Stimulated activated naive CD8-positive, alpha-beta T cell treated with anti-CD3 and anti-CD28 coated beads, Interleukin-15, amount 100 ng/mL, for 72 hours (primary cell): ENCODE results near the gene GNAI3.
A peak's percentile ranks its signal among the peaks of the same experiment; 100 is the strongest.

ENCODE experiments used
- ATAC-seq: fragments of 150-1000 bp; cut with Tn5 transposase; 2 replicates; pipeline ENCODE4 v1.10.0; 2021; ENCODE audit warnings: mild to moderate bottlenecking, moderate library complexity
- DNase-seq, 2 donors: peaks; one replicate each; pipeline ENCODE4 v3.0.0; 2021 to 2022
- H3K27ac Mint-ChIP-seq, 2 donors: one replicate each; pipeline ENCODE4 v1.8.0; 2022; ENCODE audit warnings: mild to moderate bottlenecking in 2 of 2, mixed read lengths in 2 of 2, moderate library complexity in 2 of 2
- H3K27me3 Mint-ChIP-seq: one replicate; pipeline ENCODE4 v1.8.0; 2022; ENCODE audit warnings: mixed read lengths
- H3K4me1 Mint-ChIP-seq: one replicate; pipeline ENCODE4 v1.8.0; 2022; ENCODE audit warnings: mild to moderate bottlenecking, mixed read lengths
- H3K4me3 Mint-ChIP-seq, 2 donors: one replicate each; pipeline ENCODE4 v1.8.0; 2022; ENCODE audit warnings: mild to moderate bottlenecking in 2 of 2, mixed read lengths in 2 of 2, moderate library complexity in 1 of 2
- H3K9me3 Mint-ChIP-seq, 2 donors: one replicate each; pipeline ENCODE4 v1.8.0; 2022; ENCODE audit warnings: mixed read lengths in 2 of 2

GNAI3 gene

DNA sequence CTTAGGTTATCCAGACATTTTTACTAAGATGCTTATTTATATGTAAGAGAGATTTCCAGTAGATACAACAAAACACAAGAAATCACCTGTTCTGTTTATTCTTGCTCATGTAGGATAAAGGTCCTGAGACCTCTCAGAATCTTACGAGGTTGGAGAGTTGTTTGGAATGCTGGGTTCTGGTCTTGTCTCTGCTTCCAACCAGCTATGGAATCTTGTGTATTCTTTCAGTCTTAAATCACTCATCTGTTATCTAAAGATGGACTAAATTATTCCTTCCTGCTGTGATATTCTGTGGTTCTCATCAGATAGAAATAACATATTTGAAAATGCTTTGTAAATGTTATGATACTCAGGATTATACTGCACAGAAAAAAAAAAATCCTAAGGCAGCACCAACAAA is 49.7 kb downstream of the GNAI3 start:
- Mint-ChIP-seq H3K9me3 (no peaks in the 10 kb centered on the region), H3K4me1 (peaks cover 11% of the 10 kb centered on the region), H3K27me3 (no peaks in the 10 kb centered on the region), H3K27ac (no peak overlapping the region), H3K4me3 (no peak overlapping the region)
- DNase-seq (no peak), ATAC-seq (no peak)

DNA sequence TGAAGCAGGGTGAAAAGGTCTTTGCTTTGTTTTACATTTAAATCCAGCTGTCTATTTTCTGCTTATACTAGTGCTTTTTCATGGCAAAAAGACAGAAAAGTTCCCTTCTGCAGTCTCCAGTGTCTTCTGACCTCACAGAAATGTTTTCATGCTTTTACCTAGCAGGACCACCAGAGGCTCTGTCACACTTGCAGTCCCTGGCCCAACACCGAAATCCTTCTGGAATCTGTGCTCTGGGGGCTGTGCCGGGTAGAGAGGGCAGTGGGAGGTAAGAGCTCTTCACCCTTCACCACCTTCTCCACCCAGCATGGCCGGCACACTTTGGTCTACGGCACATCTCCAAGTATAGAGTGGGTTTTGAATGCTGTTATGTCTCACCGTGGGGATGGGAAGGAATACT is 50.2 kb downstream of the GNAI3 start:
- H3K4me3 Mint-ChIP-seq: no peak overlapping the region
- H3K27ac Mint-ChIP-seq: no peak overlapping the region
- no peaks in the 10 kb centered on the region for H3K27me3 Mint-ChIP-seq
- ATAC-seq: no peak
- DNase-seq: no peak
- peaks cover 15% of the 10 kb centered on the region for H3K4me1 Mint-ChIP-seq
- H3K9me3 Mint-ChIP-seq: no peaks in the 10 kb centered on the region

DNA sequence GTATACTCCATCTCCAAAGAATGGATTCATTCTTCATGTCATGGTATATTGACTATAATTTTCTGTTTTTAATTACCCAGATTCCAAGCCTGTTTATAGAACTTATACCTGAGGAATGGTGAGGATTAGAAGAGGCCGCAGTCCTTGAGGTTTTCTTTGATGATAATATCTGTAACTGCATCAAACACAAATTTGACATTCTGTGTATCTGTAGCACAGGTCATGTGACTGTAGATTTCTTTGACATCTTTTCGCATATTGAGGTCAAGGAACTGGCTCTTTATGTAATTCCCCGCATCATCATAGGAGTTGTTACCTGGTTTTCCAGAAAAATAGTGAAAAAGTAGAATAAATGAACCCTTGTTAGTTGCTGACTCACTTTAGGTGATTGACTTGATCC is 54.8 kb downstream of the GNAI3 start:
- H3K4me3 Mint-ChIP-seq: no peak overlapping the region
- H3K9me3 Mint-ChIP-seq: no peaks in the 10 kb centered on the region
- DNase-seq: no peak
- peaks cover 15% of the 10 kb centered on the region for H3K4me1 Mint-ChIP-seq
- H3K27me3 Mint-ChIP-seq: no peaks in the 10 kb centered on the region
- no peak overlapping the region for H3K27ac Mint-ChIP-seq
- ATAC-seq: no peak

DNA sequence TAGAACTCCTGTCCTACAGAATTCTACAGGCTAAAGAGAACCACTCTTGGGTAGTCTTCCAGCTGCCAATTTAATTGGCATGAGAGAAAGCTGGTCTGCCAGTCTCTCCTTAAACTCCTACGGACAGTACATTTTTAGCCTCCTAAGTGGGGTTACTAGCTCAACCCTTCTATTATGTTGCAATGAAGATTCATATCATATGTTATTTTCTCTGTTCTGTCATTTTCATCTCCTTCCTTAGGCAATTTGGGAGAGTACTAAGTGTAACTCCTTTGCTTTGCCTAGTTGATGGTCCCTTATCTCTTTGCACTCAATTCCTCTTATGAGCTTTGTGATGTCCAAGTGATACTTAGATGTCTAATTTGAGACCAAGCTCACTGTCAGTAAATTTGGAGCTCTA is 57.0 kb downstream of the GNAI3 start:
- Mint-ChIP-seq H3K27me3 (no peaks in the 10 kb centered on the region), H3K4me3 (no peak overlapping the region), H3K9me3 (no peaks in the 10 kb centered on the region), H3K4me1 (peaks cover 15% of the 10 kb centered on the region), H3K27ac (no peak overlapping the region)
- ATAC-seq: no peak
- no peak for DNase-seq

DNA sequence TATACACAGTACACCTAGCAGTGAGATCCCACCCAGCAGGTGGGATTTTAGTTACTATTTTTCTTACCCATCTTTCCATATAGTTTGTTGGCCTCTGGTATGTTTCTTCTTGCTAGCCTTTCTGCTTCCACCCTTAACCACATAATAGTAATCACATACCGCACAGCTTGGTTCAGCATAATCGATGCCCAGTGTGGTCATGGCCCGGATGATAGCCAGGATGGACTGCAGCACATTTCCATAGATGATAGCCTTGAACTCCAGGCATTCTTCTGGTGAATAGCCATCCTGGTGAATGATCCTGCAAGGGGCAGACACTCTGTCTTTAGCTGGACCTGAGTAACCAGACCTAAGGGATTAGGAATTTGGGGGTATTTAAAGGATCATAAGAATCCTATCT is 61.5 kb downstream of the GNAI3 start:
- no peaks in the 10 kb centered on the region for H3K4me1 Mint-ChIP-seq
- DNase-seq (no peak), ATAC-seq (no peak)
- H3K27ac Mint-ChIP-seq: peak overlapping the region in 1 of 2 donors; percentile 50
- H3K9me3 Mint-ChIP-seq: no peaks in the 10 kb centered on the region
- H3K4me3 Mint-ChIP-seq: no peak overlapping the region
- H3K27me3 Mint-ChIP-seq: no peaks in the 10 kb centered on the region

DNA sequence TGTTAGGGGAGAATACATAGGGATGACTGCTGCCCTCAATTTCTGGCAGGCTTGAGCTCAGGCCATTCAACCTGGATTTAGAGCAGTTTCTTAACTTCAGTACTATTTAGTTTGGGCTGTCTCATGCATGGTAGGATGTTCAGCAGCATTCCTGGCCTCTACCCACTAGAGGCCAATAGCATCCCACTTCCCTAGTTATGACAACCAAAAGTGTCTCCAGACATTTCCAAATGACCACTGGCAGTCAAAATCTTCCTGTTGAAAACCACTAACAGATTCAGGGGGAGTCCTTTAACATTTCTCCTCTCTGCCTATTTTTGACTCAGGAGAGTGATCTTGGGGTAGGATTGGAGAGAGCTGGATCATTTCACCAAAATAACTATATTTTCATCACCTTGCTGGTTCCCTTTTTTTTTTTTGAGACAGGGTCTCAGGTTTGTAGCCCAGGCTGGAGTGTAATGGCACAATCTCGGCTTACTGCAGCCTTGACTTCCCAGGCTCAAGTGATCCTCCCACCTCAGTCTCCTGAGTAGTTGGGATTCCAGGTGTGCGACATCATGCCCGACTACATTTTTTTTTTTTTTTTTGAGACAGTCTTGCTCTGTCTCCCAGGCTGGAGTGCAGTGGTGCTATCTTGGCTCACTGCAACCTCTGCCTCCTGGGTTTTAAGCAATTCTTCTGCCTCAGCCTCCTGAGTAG is 62.3 kb downstream of the GNAI3 start:
- no peak overlapping the region for H3K27ac Mint-ChIP-seq
- H3K4me3 Mint-ChIP-seq: no peak overlapping the region
- DNase-seq (no peak), ATAC-seq (no peak)
- H3K4me1 Mint-ChIP-seq: peaks cover 1% of the 10 kb centered on the region
- H3K27me3 Mint-ChIP-seq: no peaks in the 10 kb centered on the region
- no peaks in the 10 kb centered on the region for H3K9me3 Mint-ChIP-seq

DNA sequence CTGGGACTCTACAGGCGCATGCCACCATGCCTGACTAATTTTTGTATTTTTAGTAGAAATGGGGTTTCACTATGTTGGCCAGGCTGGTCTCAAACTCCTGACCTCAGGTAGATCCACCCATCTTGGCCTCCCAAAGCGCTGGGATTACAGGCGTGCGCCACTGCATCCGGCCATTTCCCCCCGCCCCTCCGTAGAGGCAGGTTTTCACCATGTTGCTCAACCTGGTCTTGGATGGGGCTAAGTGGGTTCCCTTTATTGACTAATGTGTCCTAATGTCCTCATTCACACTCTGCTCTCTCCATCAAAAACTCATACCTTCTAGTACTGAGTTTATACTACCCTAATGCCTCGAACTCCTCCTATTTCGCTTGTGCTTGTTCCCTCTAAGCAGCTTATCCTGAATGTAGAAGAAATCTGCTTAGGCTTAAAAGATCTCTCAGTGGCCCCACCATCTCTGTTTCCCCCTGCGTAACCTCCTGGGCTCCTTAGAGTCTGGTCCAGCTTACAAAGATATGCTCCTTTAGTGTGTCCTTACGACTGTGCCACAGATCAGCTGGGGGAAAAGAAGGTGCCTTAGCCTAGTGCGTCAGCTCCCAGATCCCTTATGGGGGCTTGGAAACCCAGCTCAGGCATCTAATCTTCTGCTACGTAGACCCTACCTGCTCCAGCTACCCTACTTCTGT is 63.0 kb downstream of the GNAI3 start:
- H3K27me3 Mint-ChIP-seq: no peaks in the 10 kb centered on the region
- H3K4me1 Mint-ChIP-seq: peaks cover 8% of the 10 kb centered on the region
- ATAC-seq: no peak
- no peak overlapping the region for H3K4me3 Mint-ChIP-seq
- no peaks in the 10 kb centered on the region for H3K9me3 Mint-ChIP-seq
- H3K27ac Mint-ChIP-seq: peak overlapping the region in 1 of 2 donors; percentile 6
- DNase-seq: no peak

DNA sequence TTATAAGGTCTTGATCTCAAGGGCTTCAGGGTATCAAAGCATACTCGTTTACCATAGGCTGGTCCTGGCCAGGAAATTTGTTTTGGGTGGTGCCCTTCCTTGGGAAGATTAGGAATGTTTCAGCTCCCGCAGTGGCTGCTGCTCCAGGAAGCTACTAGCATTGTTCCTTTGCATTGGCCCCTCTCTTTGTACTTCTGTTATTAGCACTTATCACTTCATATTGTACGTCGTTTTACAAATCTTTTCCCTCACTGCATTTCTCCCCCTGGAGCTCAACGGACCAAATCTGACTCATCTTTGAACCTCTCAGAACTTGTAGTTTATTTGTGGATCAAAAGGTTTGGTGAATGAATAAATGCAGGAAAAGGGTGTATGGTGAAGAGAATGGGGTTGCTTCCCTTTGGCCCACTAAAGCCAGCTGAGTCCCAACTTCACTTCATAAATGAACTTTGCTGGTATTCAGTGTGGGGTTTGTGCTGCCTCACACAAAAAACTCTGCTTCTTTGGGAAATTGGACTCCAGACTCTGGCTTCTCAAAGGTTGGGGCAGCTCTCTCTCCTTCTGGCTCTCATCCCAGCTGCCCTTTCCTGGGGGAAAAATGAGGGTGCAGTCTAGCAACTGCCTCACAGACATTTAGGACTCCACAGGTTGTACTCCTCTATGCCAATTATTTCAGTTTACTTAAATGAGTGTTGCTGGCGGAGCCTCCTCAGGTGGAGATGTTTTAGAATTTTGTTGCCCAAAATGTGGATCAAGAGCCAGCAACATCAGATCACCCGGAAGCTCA is 65.1 kb downstream of the GNAI3 start:
- DNase-seq: no peak
- Mint-ChIP-seq H3K4me1 (peaks cover 25% of the 10 kb centered on the region), H3K27ac (no peak overlapping the region), H3K27me3 (no peaks in the 10 kb centered on the region), H3K4me3 (no peak overlapping the region), H3K9me3 (no peaks in the 10 kb centered on the region)
- no peak for ATAC-seq

DNA sequence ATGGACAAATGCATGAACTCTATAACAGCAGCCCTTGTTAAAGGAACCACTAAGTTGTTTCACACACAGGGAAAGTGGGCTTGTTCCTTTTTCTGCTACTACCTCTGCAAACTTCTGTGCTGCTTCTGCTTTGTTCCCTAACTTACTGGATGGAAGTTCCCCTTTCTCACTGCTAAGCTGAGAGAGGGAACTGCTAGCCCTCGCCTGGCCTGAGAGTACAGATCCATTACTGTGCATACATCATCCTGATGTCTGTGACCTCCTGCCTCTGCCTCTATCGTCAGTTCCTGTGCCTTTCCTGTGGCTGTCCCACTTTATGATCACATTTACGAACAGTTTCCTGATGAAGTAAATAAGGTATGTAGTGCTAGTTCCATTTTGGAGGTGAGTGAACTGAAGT is 67.5 kb downstream of the GNAI3 start:
- ATAC-seq: no peak
- DNase-seq: no peak
- H3K4me1 Mint-ChIP-seq: peaks cover 40% of the 10 kb centered on the region
- H3K27ac Mint-ChIP-seq: no peak overlapping the region
- no peak overlapping the region for H3K4me3 Mint-ChIP-seq
- no peaks in the 10 kb centered on the region for H3K9me3 Mint-ChIP-seq
- H3K27me3 Mint-ChIP-seq: no peaks in the 10 kb centered on the region

DNA sequence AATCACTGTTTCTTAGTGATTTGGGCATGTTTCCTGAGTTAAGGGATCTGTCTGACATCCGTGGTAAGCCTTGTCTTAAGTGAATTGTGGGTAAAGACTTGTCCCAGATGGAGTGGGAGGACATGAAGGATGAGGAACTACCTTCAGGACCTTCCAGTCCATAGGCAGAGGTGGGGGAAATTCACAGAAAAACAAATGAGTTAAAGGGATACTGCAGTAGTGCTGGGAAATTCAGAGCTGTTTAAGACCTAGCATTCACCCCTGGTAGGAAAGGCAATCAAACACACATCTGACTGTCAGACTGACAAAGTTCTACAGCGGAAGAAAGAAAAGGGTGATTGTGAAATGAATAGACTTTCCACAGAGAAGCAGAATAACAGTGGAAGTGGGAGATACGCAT is 68.0 kb downstream of the GNAI3 start:
- ATAC-seq (no peak), DNase-seq (no peak)
- H3K4me1 Mint-ChIP-seq: peaks cover 42% of the 10 kb centered on the region
- H3K9me3 Mint-ChIP-seq: no peaks in the 10 kb centered on the region
- no peak overlapping the region for H3K27ac Mint-ChIP-seq
- no peaks in the 10 kb centered on the region for H3K27me3 Mint-ChIP-seq
- no peak overlapping the region for H3K4me3 Mint-ChIP-seq

DNA sequence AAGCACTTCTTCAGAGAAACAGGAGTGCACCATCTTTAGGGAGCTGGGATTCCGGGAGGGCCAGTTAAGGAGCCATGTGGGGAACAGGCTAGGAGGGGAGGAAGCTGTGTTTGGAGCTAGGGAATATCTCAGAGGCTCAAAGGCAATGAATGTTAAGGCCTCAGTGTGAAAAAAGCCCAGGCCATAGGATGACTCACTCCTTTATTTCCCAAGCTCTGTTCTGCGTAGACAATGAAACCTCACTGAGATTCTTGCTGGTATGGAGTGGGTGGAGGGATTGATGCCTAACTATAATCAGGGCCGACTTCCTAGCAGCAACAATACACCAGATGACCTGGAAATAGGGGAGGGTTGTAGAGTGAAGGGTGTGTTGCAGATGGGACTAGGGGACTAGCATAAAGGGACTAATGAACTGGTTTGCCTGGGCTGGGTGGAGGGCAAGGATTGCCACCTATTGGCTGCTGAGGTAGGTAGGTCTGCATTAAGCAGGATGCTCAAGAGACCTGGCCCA is 68.9 kb downstream of the GNAI3 start:
- H3K27me3 Mint-ChIP-seq: no peaks in the 10 kb centered on the region
- H3K27ac Mint-ChIP-seq: no peak overlapping the region
- H3K4me3 Mint-ChIP-seq: no peak overlapping the region
- H3K9me3 Mint-ChIP-seq: no peaks in the 10 kb centered on the region
- ATAC-seq (peak; percentile 17), DNase-seq (no peak)
- H3K4me1 Mint-ChIP-seq: peaks cover 51% of the 10 kb centered on the region

DNA sequence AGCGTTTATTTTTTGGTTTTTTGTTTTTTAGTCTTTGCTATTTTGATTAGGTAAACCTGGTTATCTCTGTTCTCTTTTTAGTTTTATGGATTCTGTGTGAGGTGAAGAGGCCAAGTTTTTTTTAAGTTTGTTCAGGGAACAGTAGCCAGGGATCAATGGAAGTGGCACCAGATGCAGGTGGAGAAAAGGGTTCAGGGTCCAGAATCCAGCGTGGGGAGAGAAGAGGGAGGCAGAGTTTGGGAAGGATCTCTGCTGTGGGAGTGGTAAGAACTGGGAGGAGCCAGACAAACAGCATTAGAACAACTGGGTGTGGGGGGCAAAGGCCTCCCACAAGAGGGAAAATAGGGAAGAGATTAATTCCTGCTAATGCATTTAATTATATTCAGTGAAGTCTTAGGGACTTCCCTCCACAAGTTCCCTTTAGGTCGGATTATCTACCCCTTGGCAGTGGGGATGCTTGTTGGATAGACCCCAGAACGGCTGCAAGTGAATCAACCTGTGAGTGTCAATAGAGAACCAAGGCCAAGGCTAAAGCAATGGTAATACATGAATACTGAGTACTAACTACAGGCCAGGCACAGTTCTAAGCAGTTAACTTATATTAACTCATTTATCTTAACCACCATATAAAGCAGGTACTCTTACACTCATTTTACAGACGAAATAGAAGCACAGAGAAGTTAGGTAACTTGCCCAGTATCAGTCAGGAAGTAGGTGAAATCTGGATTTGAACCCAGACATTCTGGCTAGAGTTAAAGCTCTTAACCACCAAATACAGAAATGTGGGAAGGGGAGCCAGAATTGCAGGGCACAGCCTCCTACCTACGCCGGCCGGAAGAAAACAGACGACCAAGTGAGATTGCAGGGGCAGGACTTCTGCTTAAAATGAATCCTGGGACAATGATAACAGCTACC is 70.5 kb downstream of the GNAI3 start:
- ATAC-seq: no peak
- Mint-ChIP-seq H3K27ac (peak overlapping the region; percentile 94 to 97), H3K4me1 (peaks cover 67% of the 10 kb centered on the region)

DNA sequence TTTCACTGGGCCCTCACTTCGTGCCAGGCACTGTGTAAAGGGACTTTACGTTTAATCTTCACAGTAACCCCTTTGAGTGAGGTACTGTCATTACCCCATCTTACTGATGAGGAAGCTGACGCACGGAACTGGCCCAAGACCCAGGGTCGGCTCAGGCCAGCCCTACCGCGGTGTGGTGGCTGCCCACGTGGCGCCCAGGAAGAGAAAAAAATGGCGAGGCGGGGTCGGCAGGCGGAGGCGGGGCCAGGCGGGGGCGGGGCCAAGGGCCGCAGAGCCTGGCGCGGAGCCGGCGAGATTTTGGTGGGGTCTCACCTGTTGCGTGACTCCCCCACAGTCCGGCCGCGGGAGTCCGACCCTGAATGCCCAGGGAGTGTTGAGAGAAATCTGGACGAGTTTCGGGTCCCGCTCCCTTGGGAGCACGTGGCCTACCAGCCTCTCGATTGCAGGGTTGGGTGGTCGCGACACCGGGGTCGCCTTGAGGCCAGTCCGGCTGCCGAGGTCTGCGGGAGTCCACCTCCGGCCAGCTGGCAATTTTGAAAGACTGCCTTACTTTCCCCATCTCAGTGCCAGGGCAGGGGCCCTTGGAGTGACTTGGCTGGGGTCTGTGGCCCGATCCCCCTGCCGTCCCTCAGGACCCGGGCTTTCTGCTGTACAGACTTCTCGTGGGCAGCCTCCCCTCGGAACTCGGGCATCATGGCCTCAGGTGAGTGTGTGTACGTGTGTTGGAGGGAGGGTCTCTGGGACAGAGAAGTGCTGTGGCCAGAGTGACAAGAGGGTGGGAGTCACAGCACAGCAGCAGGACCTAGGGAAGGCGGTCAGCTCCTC is 71.4 kb downstream of the GNAI3 start, which contains the start of the genes AMPD2 and GNAT2:
Gene AMPD2, plus strand, starts transcription at position 262 of the 825 bp plus-strand sequence. CDS start 1,339 bp downstream, outside the sequence.
Gene GNAT2, minus strand, starts transcription at position 41 of the 825 bp plus-strand sequence. CDS start 6,746 bp downstream, outside the sequence.
- Mint-ChIP-seq H3K9me3 (no peaks in the 10 kb centered on the region), H3K27ac (peak within 1 kb of the TSS; percentile 94 to 97), H3K4me1 (peaks cover 76% of the 10 kb centered on the region), H3K27me3 (no peaks in the 10 kb centered on the region), H3K4me3 (peak within 1 kb of the TSS; percentile 96 to 97)
- DNase-seq (peak; percentile 65 to 82), ATAC-seq (peak; percentile 64)

More for the DNA sequence above, 70.5 kb downstream of the GNAI3 start:
- H3K4me3 Mint-ChIP-seq: peak overlapping the region; percentile 96 to 97
- H3K27me3 Mint-ChIP-seq: no peaks in the 10 kb centered on the region
- H3K9me3 Mint-ChIP-seq: no peaks in the 10 kb centered on the region
- no peak for DNase-seq

DNA sequence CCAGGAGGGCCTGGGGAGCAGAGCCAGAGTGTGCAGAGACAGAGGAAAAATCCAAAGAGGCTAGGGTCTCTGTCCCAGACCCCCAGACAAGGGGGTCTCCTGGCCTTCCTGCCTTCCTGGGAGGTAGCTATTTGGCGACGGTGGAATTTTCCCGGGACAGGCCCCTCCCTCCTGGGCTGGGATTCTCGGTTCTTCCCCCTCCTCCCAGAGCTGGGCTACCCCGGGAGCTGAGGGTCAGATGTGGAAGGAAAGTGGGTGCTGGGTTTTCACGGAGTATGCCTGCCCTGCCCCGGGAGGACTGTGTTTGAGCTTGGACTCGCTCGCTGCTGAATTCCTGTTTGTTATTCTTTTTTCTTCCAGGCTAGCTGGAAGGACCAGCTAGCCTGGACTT is 72.0 kb downstream of the GNAI3 start:
- ATAC-seq (peak; percentile 1), DNase-seq (peak in 1 of 2 donors; percentile 16)
- Mint-ChIP-seq H3K4me3 (peak overlapping the region; percentile 96 to 97), H3K4me1 (peaks cover 81% of the 10 kb centered on the region), H3K27ac (peak overlapping the region; percentile 94 to 97), H3K27me3 (no peaks in the 10 kb centered on the region), H3K9me3 (no peaks in the 10 kb centered on the region)
